Measurements from ENCODE around the gene ZNF205. TPM values are rescaled to one million over a fixed set of nuclear protein-coding genes. Genes with fewer than 3 reads are reported as not detected.

Gene ZNF205
- total and polyA plus RNA-seq, 2 of the 13 experiments (the other 11 are each of a cell fraction or from before 2014, with no cell fraction given), result 5.8 to 10.2 TPM

DNA sequence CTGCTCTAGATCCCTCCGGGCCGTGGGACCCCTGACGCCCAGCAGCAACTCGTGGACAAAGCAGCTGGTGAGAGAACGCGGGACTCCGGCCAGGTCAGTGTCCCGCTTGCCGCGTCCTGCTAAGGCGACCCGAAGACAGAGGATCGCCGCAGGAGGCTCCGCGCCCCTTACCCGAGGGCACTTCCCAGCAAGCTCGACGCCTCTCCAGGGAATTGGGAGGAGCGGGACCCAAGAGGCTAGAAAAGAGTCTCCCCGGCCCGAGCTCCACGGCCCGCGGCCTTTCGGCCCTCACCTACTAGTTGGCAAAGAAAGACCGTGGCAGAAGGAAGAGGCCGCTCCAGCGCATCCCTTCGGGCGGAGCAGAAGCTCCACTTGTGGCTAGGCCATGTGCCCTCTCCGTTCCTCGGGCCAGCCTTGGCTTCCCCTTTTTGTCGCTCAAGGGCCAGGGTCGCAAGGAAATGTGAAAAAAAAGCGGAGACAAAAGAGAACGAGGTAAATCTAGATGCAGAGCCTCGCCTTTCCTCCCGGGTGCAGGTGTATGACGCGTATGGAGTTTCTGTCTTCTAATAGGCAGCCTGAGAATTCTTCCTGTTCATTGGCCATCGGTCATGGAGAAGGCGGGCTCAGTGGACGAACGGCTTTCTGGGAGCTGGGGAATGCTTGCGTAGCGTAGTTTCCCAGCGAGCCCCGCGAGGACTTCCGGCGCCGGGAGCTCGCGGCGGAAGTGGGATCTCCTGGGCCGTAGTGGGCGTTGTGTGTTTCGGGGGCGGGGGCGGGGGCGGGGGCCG, 22.1 kb downstream of the ZNF205 start, which contains the start of gene ZNF213 (continued):
- TF ChIP-seq, protein P1, sequence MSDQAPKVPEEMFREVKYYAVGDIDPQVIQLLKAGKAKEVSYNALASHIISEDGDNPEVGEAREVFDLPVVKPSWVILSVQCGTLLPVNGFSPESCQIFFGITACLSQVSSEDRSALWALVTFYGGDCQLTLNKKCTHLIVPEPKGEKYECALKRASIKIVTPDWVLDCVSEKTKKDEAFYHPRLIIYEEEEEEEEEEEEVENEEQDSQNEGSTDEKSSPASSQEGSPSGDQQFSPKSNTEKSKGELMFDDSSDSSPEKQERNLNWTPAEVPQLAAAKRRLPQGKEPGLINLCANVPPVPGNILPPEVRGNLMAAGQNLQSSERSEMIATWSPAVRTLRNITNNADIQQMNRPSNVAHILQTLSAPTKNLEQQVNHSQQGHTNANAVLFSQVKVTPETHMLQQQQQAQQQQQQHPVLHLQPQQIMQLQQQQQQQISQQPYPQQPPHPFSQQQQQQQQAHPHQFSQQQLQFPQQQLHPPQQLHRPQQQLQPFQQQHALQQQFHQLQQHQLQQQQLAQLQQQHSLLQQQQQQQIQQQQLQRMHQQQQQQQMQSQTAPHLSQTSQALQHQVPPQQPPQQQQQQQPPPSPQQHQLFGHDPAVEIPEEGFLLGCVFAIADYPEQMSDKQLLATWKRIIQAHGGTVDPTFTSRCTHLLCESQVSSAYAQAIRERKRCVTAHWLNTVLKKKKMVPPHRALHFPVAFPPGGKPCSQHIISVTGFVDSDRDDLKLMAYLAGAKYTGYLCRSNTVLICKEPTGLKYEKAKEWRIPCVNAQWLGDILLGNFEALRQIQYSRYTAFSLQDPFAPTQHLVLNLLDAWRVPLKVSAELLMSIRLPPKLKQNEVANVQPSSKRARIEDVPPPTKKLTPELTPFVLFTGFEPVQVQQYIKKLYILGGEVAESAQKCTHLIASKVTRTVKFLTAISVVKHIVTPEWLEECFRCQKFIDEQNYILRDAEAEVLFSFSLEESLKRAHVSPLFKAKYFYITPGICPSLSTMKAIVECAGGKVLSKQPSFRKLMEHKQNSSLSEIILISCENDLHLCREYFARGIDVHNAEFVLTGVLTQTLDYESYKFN (CRISPR knock-in tag; conservative IDR thresholded peaks at IDR 0.05), result 0 out of 2 replicates have a peak, but pooled peaks have one; percentile 8
- TF ChIP-seq YEATS2 (CRISPR knock-in tag; IDR thresholded peaks at IDR 0.05; ENCODE audit: borderline replicate concordance) (peak; percentile 86), ZNF256 (CRISPR knock-in tag; conservative IDR thresholded peaks at IDR 0.05) (no peak), ADNP (CRISPR knock-in tag; IDR thresholded peaks at IDR 0.05) (no peak), HMG20B (CRISPR knock-in tag; conservative IDR thresholded peaks at IDR 0.05) (no peak), KLF11 (CRISPR knock-in tag; IDR thresholded peaks at IDR 0.05) (no peak), SRSF9 (IDR thresholded peaks at IDR 0.05; ENCODE audit: borderline replicate concordance, insufficient read depth, low read depth, low read length, poor library complexity, severe bottlenecking) (no peak), NFIC (IDR thresholded peaks at IDR 0.05; ENCODE audit: low read length) (no peak), ZSCAN30 (CRISPR knock-in tag; IDR thresholded peaks at IDR 0.05) (no peak), RAD21 (CRISPR knock-in tag; IDR thresholded peaks at IDR 0.05) (no peak), KDM3A (CRISPR knock-in tag; IDR thresholded peaks at IDR 0.05; ENCODE audit: low read depth) (no peak), ASH2L (IDR thresholded peaks at IDR 0.05; ENCODE audit: insufficient read length, low read depth, low read length) (peak; percentile 76)
- TF ChIP-seq, protein P2, sequence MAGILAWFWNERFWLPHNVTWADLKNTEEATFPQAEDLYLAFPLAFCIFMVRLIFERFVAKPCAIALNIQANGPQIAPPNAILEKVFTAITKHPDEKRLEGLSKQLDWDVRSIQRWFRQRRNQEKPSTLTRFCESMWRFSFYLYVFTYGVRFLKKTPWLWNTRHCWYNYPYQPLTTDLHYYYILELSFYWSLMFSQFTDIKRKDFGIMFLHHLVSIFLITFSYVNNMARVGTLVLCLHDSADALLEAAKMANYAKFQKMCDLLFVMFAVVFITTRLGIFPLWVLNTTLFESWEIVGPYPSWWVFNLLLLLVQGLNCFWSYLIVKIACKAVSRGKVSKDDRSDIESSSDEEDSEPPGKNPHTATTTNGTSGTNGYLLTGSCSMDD (CRISPR knock-in tag; IDR thresholded peaks at IDR 0.05), result no peak
- TF ChIP-seq, protein P3, sequence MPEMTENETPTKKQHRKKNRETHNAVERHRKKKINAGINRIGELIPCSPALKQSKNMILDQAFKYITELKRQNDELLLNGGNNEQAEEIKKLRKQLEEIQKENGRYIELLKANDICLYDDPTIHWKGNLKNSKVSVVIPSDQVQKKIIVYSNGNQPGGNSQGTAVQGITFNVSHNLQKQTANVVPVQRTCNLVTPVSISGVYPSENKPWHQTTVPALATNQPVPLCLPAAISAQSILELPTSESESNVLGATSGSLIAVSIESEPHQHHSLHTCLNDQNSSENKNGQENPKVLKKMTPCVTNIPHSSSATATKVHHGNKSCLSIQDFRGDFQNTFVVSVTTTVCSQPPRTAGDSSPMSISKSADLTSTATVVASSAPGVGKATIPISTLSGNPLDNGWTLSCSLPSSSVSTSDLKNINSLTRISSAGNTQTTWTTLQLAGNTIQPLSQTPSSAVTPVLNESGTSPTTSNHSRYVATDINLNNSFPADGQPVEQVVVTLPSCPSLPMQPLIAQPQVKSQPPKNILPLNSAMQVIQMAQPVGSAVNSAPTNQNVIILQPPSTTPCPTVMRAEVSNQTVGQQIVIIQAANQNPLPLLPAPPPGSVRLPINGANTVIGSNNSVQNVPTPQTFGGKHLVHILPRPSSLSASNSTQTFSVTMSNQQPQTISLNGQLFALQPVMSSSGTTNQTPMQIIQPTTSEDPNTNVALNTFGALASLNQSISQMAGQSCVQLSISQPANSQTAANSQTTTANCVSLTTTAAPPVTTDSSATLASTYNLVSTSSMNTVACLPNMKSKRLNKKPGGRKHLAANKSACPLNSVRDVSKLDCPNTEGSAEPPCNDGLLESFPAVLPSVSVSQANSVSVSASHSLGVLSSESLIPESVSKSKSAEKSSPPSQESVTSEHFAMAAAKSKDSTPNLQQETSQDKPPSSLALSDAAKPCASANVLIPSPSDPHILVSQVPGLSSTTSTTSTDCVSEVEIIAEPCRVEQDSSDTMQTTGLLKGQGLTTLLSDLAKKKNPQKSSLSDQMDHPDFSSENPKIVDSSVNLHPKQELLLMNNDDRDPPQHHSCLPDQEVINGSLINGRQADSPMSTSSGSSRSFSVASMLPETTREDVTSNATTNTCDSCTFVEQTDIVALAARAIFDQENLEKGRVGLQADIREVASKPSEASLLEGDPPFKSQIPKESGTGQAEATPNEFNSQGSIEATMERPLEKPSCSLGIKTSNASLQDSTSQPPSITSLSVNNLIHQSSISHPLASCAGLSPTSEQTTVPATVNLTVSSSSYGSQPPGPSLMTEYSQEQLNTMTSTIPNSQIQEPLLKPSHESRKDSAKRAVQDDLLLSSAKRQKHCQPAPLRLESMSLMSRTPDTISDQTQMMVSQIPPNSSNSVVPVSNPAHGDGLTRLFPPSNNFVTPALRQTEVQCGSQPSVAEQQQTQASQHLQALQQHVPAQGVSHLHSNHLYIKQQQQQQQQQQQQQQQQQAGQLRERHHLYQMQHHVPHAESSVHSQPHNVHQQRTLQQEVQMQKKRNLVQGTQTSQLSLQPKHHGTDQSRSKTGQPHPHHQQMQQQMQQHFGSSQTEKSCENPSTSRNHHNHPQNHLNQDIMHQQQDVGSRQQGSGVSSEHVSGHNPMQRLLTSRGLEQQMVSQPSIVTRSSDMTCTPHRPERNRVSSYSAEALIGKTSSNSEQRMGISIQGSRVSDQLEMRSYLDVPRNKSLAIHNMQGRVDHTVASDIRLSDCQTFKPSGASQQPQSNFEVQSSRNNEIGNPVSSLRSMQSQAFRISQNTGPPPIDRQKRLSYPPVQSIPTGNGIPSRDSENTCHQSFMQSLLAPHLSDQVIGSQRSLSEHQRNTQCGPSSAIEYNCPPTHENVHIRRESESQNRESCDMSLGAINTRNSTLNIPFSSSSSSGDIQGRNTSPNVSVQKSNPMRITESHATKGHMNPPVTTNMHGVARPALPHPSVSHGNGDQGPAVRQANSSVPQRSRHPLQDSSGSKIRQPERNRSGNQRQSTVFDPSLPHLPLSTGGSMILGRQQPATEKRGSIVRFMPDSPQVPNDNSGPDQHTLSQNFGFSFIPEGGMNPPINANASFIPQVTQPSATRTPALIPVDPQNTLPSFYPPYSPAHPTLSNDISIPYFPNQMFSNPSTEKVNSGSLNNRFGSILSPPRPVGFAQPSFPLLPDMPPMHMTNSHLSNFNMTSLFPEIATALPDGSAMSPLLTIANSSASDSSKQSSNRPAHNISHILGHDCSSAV (CRISPR knock-in tag; IDR thresholded peaks at IDR 0.05; ENCODE audit: borderline replicate concordance), result no peak
- TF ChIP-seq, protein P4, sequence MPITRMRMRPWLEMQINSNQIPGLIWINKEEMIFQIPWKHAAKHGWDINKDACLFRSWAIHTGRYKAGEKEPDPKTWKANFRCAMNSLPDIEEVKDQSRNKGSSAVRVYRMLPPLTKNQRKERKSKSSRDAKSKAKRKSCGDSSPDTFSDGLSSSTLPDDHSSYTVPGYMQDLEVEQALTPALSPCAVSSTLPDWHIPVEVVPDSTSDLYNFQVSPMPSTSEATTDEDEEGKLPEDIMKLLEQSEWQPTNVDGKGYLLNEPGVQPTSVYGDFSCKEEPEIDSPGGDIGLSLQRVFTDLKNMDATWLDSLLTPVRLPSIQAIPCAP (CRISPR knock-in tag; IDR thresholded peaks at IDR 0.05; ENCODE audit: low read depth), result no peak

Measured in HepG2 (cell line).